ENCODE results near the gene TGM3.

DNA sequence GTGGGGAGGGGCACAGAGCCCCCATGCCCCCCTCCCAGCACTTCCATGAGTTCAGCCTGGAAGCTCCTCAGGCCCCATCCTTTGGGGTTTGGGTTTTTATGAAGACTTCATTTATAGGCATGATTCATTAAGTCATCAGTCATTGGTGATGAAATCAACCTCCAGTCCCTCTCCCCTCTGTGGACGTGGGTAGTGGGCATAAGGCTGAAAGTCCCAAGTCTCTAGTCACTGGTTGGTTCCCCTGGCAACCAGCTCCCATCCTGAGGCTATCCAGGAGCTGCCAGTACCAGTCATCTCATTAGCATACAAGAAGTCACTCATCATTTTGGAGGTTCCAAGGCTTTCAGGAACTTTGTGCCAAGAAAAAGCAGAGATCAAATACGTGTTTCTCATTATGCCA is 9.2 kb downstream of the TGM3 start:
- TF ChIP-seq SIN3A (IDR thresholded peaks at IDR 0.05; ENCODE audit: borderline replicate concordance, insufficient read depth, low read length) = no peak
- no peak for TF ChIP-seq POLR2AphosphoS5 (IDR thresholded peaks at IDR 0.05; ENCODE audit: low read depth, low read length)
- TF ChIP-seq, protein P1, sequence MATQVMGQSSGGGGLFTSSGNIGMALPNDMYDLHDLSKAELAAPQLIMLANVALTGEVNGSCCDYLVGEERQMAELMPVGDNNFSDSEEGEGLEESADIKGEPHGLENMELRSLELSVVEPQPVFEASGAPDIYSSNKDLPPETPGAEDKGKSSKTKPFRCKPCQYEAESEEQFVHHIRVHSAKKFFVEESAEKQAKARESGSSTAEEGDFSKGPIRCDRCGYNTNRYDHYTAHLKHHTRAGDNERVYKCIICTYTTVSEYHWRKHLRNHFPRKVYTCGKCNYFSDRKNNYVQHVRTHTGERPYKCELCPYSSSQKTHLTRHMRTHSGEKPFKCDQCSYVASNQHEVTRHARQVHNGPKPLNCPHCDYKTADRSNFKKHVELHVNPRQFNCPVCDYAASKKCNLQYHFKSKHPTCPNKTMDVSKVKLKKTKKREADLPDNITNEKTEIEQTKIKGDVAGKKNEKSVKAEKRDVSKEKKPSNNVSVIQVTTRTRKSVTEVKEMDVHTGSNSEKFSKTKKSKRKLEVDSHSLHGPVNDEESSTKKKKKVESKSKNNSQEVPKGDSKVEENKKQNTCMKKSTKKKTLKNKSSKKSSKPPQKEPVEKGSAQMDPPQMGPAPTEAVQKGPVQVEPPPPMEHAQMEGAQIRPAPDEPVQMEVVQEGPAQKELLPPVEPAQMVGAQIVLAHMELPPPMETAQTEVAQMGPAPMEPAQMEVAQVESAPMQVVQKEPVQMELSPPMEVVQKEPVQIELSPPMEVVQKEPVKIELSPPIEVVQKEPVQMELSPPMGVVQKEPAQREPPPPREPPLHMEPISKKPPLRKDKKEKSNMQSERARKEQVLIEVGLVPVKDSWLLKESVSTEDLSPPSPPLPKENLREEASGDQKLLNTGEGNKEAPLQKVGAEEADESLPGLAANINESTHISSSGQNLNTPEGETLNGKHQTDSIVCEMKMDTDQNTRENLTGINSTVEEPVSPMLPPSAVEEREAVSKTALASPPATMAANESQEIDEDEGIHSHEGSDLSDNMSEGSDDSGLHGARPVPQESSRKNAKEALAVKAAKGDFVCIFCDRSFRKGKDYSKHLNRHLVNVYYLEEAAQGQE (IDR thresholded peaks at IDR 0.05; ENCODE audit: insufficient read depth in 1 of 2, low read depth in 2 of 2, low read length in 2 of 2) = no peak
- TF ChIP-seq TAF1 (IDR thresholded peaks at IDR 0.05; ENCODE audit: borderline replicate concordance, insufficient read depth, low read length) = no peak
- no peak for TF ChIP-seq FOXP2 (optimal IDR thresholded peaks at IDR 0.05; ENCODE audit: borderline replicate concordance, extremely low read depth, extremely low read length, insufficient read depth)
